CD4-positive, alpha-beta T cell (primary cell): ENCODE results near the gene CPLANE2. TPM values are rescaled to one million over a fixed set of nuclear protein-coding genes. Genes with fewer than 3 reads are reported as not detected.
"Not testable (repeated sequence)": the region's sequence is repeated elsewhere in the genome, so short reads cannot be mapped to it uniquely, and the experiment has no call there.

Experiments used
- ATAC-seq: fragments of 200-7000 bp; cut with Tn5 transposase; one replicate; pipeline ENCODE4 v1.10.0; 2022; ENCODE audit warnings: mild to moderate bottlenecking; ENCODE audit not compliant: poor library complexity
- CTCF ChIA-PET: fragments of 350-600 bp; sonication (Branson Sonifier 250); formaldehyde crosslinking; loops from one replicate; lab custom pipeline; 2021; ENCODE audit warnings: antibody characterized with exemption, inconsistent platforms; lab: Charles Lee
- POLR2A ChIA-PET: fragments of 350-600 bp; sonication (Branson Sonifier 250); formaldehyde crosslinking; loops from one replicate; lab custom pipeline; 2021; ENCODE audit warnings: antibody characterized with exemption, inconsistent platforms; lab: Charles Lee
- DNase-seq, 14 experiments: peaks; one replicate each; pipeline ENCODE4 v3.0.0-alpha.2; 2013 to 2020; ENCODE audit warnings: mixed read lengths in 2 of 14
- H3K27ac ChIP-seq, 2 donors: one replicate each; pipeline versions ENCODE4 v1.5.1 to v1.7.0; 2013; ENCODE audit warnings: low read length in 2 of 2, low read depth in 1 of 2, mild to moderate bottlenecking in 1 of 2
- H3K27me3 ChIP-seq, 2 experiments: 1 replicate in 1 of 2; 2 replicates in 1 of 2; pipeline versions ENCODE4 v1.6.1 to v1.7.0; 2013; ENCODE audit warnings: low read length in 2 of 2, control low read depth in 1 of 2, mild to moderate bottlenecking in 1 of 2, moderate library complexity in 1 of 2; ENCODE audit not compliant: insufficient read depth in 2 of 2, control insufficient read depth in 1 of 2
- H3K36me3 ChIP-seq: one replicate; pipeline ENCODE4 v1.6.1; 2013; ENCODE audit warnings: low read length, control low read depth; ENCODE audit not compliant: insufficient read depth
- H3K4me1 ChIP-seq: one replicate; pipeline ENCODE4 v1.6.1; 2013; ENCODE audit warnings: low read length, control low read depth; ENCODE audit not compliant: insufficient read depth
- H3K4me3 ChIP-seq: one replicate; pipeline ENCODE4 v1.5.1; 2013; ENCODE audit warnings: mild to moderate bottlenecking, low read length, moderate library complexity
- H3K9me3 ChIP-seq, 2 experiments: 1 replicate in 1 of 2; 2 replicates in 1 of 2; pipeline versions ENCODE4 v1.6.1 to v1.7.0; 2013; ENCODE audit warnings: low read length in 2 of 2, mild to moderate bottlenecking in 2 of 2, control low read depth in 1 of 2, moderate library complexity in 1 of 2; ENCODE audit not compliant: control insufficient read depth in 1 of 2, insufficient read depth in 1 of 2
- H3K27ac Mint-ChIP-seq: one replicate; pipeline ENCODE4 v1.8.0; 2020; ENCODE audit warnings: mixed read lengths
- H3K27me3 Mint-ChIP-seq: one replicate; pipeline ENCODE4 v1.8.0; 2021; ENCODE audit warnings: mixed read lengths
- H3K36me3 Mint-ChIP-seq: one replicate; pipeline ENCODE4 v1.8.0; 2021; ENCODE audit warnings: low read depth, mixed read lengths
- H3K4me1 Mint-ChIP-seq: one replicate; pipeline ENCODE4 v1.8.0; 2021; ENCODE audit warnings: low read depth, mixed read lengths
- H3K4me3 Mint-ChIP-seq: one replicate; pipeline ENCODE4 v1.8.0; 2020; ENCODE audit warnings: mild to moderate bottlenecking, mixed read lengths
- H3K9me3 Mint-ChIP-seq: one replicate; pipeline ENCODE4 v1.8.0; 2020; ENCODE audit warnings: mixed read lengths
- intact Hi-C, 2 experiments: fragments of 100-400 bp; cut with DNase I in 1 of 2; cut with micrococcal nuclease in 1 of 2; formaldehyde crosslinking; loops; one replicate each; pipeline versions ENCODE4 v1.15.1 to v1.9.0; 2023 to 2025; cut with DNase I, micrococcal nuclease
- total RNA-seq, 174 experiments: library from RNA in 2 of 174; stranded (reverse) in 2 of 174; gene quantifications; one replicate each; pipeline ENCODE4 v1.2.3 and lab custom pipeline; 2021 to 2026
- TF ChIP-seq, protein P1 (sequence below): fragments of 200-600 bp; IDR thresholded peaks from one replicate; pipeline ENCODE4 v1.8.0; 2022; ENCODE audit warnings: antibody characterized with exemption, mild to moderate bottlenecking

The CPLANE2 gene
- total RNA-seq, 2 experiments from 2014 or later = 5.3 to 8.4 TPM

- POLR2A ChIA-PET = interaction anchor here (0.9 to 3.3 kb wide), 8 partner anchors 10 to 370 kb away, joined by 3 to 46 read pairs (median 5); partner anchors contain the start of genes CPLANE2, FBXO42, SPEN and SZRD1
- peak overlapping the region; percentile 74 for H3K4me3 ChIP-seq
- TF ChIP-seq, protein P1, sequence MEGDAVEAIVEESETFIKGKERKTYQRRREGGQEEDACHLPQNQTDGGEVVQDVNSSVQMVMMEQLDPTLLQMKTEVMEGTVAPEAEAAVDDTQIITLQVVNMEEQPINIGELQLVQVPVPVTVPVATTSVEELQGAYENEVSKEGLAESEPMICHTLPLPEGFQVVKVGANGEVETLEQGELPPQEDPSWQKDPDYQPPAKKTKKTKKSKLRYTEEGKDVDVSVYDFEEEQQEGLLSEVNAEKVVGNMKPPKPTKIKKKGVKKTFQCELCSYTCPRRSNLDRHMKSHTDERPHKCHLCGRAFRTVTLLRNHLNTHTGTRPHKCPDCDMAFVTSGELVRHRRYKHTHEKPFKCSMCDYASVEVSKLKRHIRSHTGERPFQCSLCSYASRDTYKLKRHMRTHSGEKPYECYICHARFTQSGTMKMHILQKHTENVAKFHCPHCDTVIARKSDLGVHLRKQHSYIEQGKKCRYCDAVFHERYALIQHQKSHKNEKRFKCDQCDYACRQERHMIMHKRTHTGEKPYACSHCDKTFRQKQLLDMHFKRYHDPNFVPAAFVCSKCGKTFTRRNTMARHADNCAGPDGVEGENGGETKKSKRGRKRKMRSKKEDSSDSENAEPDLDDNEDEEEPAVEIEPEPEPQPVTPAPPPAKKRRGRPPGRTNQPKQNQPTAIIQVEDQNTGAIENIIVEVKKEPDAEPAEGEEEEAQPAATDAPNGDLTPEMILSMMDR = no peak
- no peaks in the 10 kb centered on the region for H3K27me3 Mint-ChIP-seq
- CTCF ChIA-PET = interaction anchor here (1.0 to 2.2 kb wide), 6 partner anchors 10 to 138 kb away, joined by 3 to 9 read pairs (median 4); no protein-coding TSS in a partner anchor
- H3K4me1 Mint-ChIP-seq = peaks cover 29% of the 10 kb centered on the region
- H3K4me1 ChIP-seq = peaks cover 28% of the 10 kb centered on the region
- peak; percentile 84 to 98 (median 93) for DNase-seq
- H3K36me3 ChIP-seq = no peaks in the 10 kb centered on the region
- H3K27ac ChIP-seq = no peak overlapping the region
- H3K4me3 Mint-ChIP-seq = peak overlapping the region; percentile 89
- H3K27ac Mint-ChIP-seq = peak overlapping the region; percentile 50
- ATAC-seq = peak; percentile 97
- intact Hi-C loops = loop anchor here in 1 of 2 experiments (1.0 to 10.0 kb wide), 4 partner anchors 11 to 602 kb away; partner anchors contain the start of genes CPLANE2, DDI2 and FBXO42
- no peaks in the 10 kb centered on the region for H3K9me3 Mint-ChIP-seq
- H3K9me3 ChIP-seq = no peaks in the 10 kb centered on the region
- H3K36me3 Mint-ChIP-seq = no peaks in the 10 kb centered on the region
- peaks cover 0 to 2% of the 10 kb centered on the region in 2 experiments for H3K27me3 ChIP-seq
Measured at GRCh38 chr1:16217061-16217785, 19.8 kb downstream of the CPLANE2 start.

GRCh38 chr1:16215882-16216753, 20.9 kb downstream of the CPLANE2 start:
- Mint-ChIP-seq H3K36me3 (no peaks in the 10 kb centered on the region), H3K27ac (peak overlapping the region; percentile 50), H3K9me3 (no peaks in the 10 kb centered on the region), H3K27me3 (no peaks in the 10 kb centered on the region), H3K4me1 (peaks cover 29% of the 10 kb centered on the region), H3K4me3 (peak overlapping the region; percentile 89)
- H3K4me3 ChIP-seq = peak overlapping the region; percentile 74
- DNase-seq (peak in 13 of 14 experiments; percentile 21 to 85 (median 50)), ATAC-seq (peak; percentile 10)
- H3K27me3 ChIP-seq = peaks cover 0 to 2% of the 10 kb centered on the region in 2 experiments
- no peak overlapping the region for H3K27ac ChIP-seq
- H3K4me1 ChIP-seq = peaks cover 28% of the 10 kb centered on the region
- H3K9me3 ChIP-seq = no peaks in the 10 kb centered on the region
- ChIA-PET POLR2A (interaction anchor here (1.1 to 3.3 kb wide), 5 partner anchors 9 to 136 kb away, joined by 3 to 46 read pairs (median 6); partner anchors contain the start of genes CPLANE2 and FBXO42), CTCF (interaction anchor here (0.6 to 2.2 kb wide), 5 partner anchors 9 to 147 kb away, joined by 3 to 9 read pairs (median 4); no protein-coding TSS in a partner anchor)
- H3K36me3 ChIP-seq = no peaks in the 10 kb centered on the region
- TF ChIP-seq, protein P1 = no peak
- intact Hi-C loops = loop anchor here in 1 of 2 experiments (5.0 to 10.0 kb wide), 2 partner anchors 136 to 601 kb away; partner anchors contain the start of genes DDI2 and FBXO42

DNA sequence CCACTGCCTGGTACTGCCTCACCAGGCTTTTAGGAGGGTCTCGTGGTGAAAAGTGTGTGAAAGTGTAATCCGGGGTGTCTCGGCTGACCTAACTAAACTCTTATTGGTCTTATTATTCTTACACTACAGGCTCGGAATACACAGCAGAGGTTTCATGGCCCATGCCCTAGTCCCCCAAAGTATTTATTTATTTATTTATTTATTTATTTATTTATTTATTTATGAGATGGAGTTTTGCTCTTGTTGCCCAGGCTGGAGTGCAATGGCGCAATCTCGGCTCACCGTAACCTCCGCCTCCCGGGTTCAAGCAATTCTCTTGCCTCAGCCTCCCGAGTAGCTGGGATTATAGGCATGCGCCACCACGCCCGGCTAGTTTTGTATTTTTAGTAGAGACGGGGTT, 21.7 kb downstream of the CPLANE2 start:
- CTCF ChIA-PET, H3K9me3 ChIP-seq, H3K27me3 Mint-ChIP-seq, H3K27ac ChIP-seq, H3K4me3 ChIP-seq, ATAC-seq, H3K36me3 ChIP-seq, H3K27ac Mint-ChIP-seq, H3K4me3 Mint-ChIP-seq, H3K9me3 Mint-ChIP-seq, DNase-seq, H3K27me3 ChIP-seq, H3K36me3 Mint-ChIP-seq: not testable (repeated sequence)
- intact Hi-C loops = loop anchor here in 1 of 2 experiments (5.0 to 10.0 kb wide), 2 partner anchors 137 to 600 kb away; partner anchors contain the start of genes DDI2 and FBXO42
- peaks cover 27% of the 10 kb centered on the region for H3K4me1 ChIP-seq
- POLR2A ChIA-PET = interaction anchor here (3.3 kb wide), 1 partner anchor 8 kb away, joined by 46 read pairs; no protein-coding TSS in a partner anchor
- peaks cover 29% of the 10 kb centered on the region for H3K4me1 Mint-ChIP-seq

DNA sequence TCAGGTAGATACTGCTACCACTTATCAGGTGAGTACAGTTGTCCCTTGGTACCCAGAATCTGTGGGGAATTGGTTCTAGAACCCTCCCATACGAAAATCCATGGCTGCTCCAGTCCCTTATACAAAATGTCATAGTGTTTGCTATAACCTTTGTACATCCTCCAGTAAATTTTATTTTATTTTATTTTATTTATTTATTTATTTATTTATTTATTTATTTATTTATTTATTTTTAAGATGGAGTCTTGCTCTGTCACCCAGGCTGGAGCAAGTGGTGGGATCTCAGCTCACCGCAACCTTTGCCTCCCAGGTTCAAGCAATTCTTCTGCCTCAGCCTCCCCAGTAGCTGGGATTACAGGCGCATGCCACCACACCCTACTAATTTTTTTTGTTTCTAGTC, 23.4 kb downstream of the CPLANE2 start:
- intact Hi-C loops = loop anchor here in 1 of 2 experiments (10.0 kb wide), 1 partner anchor 599 kb away; the partner anchor contains the start of gene DDI2
- POLR2A ChIA-PET, CTCF ChIA-PET, H3K27me3 Mint-ChIP-seq, ATAC-seq, H3K4me3 ChIP-seq, H3K36me3 ChIP-seq, H3K27me3 ChIP-seq, H3K9me3 ChIP-seq, H3K4me3 Mint-ChIP-seq, H3K27ac ChIP-seq, H3K36me3 Mint-ChIP-seq, DNase-seq, H3K27ac Mint-ChIP-seq, H3K9me3 Mint-ChIP-seq: not testable (repeated sequence)
- peaks cover 29% of the 10 kb centered on the region for H3K4me1 Mint-ChIP-seq
- peaks cover 24% of the 10 kb centered on the region for H3K4me1 ChIP-seq
